ENCODE data around the gene KRTAP1-4.

DNA sequence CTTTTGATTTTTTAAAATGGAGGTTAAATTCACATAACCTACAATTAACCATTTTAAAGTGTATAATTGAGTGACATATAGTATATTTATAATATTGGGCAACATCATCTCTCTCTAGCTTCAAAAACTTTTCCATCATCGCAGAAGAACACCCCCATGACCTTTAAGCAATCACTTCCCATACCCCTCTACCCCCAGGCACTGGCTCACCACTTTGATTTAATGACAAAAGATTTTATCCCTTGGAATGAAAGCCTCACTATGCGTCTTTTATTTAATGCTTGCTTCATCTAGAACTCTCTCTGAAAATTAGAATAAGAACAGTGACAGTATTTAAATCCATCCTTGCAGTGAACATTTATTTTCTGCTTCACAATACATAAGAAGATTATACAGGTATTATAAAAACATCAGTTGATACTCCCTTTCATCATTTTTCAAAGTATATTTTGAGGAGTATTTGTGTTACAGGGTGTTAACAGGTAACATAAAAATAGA lies 7.9 kb upstream of the KRTAP1-4 start:
- TF ChIP-seq CTCF (IDR thresholded peaks at IDR 0.05) (no peak), POLR2A (IDR thresholded peaks at IDR 0.05) (no peak)

Measured in right lobe of liver (tissue), 4 donors.